Large intestine (tissue), 3 donors: ENCODE results near the gene IGSF9B. TPM values are rescaled to one million over a fixed set of nuclear protein-coding genes. Genes with fewer than 3 reads are reported as not detected.

Source experiments
- DNase-seq, 2 donors: peaks; one replicate each; pipeline versions ENCODE4 v3.0.0 to v3.0.0-alpha.2; 2013
- H3K27ac ChIP-seq: one replicate; pipeline ENCODE4 v1.5.1; 2013; ENCODE audit warnings: low read length
- H3K27me3 ChIP-seq: 2 replicates; pipeline ENCODE4 v1.6.1; 2013; ENCODE audit warnings: low read length; ENCODE audit not compliant: control insufficient read depth, insufficient read depth
- H3K36me3 ChIP-seq: 2 replicates; pipeline ENCODE4 v1.6.1; 2013; ENCODE audit warnings: low read length; ENCODE audit not compliant: control insufficient read depth, insufficient read depth
- H3K4me1 ChIP-seq: one replicate; pipeline ENCODE4 v1.6.1; 2013; ENCODE audit warnings: low read length; ENCODE audit not compliant: control insufficient read depth, insufficient read depth
- H3K4me3 ChIP-seq: one replicate; pipeline ENCODE4 v1.5.1; 2013; ENCODE audit warnings: low read length
- H3K9me3 ChIP-seq: one replicate; pipeline ENCODE4 v1.6.1; 2013; ENCODE audit warnings: mild to moderate bottlenecking, low read depth, low read length, moderate library complexity; ENCODE audit not compliant: control insufficient read depth
- WGBS: methylation state at CpG from one replicate; pipeline ENCODE4 v1.1.5; 2013; ENCODE audit warnings: low lambda C conversion rate; ENCODE audit not compliant: insufficient coverage; 5-methylcytosine and 5-hydroxymethylcytosine counted together
- polyA plus RNA-seq: library from polyadenylated mRNA; unstranded; fragments of 120-200 nt; gene quantifications from one replicate; pipeline ENCODE4 v1.2.1, GENCODE V29; 2013

Gene IGSF9B
- polyA plus RNA-seq, 1 donor = 9.0 TPM

DNA sequence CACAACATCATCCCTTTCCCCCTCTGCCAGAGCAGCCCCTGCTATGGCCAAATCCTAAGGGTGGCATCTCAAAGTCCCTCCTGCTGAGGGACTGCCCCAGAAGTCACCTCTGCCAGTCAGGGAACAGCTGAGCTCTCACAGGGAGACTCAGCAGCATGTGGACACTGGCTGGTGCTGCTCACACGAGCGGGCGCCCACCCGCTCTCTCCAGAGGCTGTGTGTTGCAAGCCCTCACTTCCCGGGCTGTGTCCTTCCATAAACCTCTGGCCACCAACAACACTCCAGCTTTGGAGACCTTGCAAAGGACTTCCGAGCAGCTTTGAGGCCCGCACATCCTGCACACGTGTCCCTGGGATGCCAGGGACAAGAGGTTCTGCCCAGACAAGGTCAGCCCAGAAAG lies 2.8 kb downstream of the IGSF9B start:
- Histone ChIP-seq H3K4me3 (no peak overlapping the region), H3K4me1 (peaks cover 10% of the 10 kb centered on the region), H3K9me3 (no peaks in the 10 kb centered on the region), H3K27me3 (peaks cover 85% of the 10 kb centered on the region), H3K36me3 (no peaks in the 10 kb centered on the region), H3K27ac (no peak overlapping the region)
- WGBS = no CpG with 5 or more reads among the region's 8 CpGs
- DNase-seq = no peak

- no CpG with 5 or more reads among the region's 5 CpGs for whole genome bisulfite sequencing
- Histone ChIP-seq H3K27me3 (peaks cover 85% of the 10 kb centered on the region), H3K4me3 (no peak overlapping the region), H3K9me3 (no peaks in the 10 kb centered on the region), H3K36me3 (no peaks in the 10 kb centered on the region), H3K4me1 (peaks cover 12% of the 10 kb centered on the region), H3K27ac (no peak overlapping the region)
- no peak for DNase-seq
Observed at GRCh38 chr11:133953547-133953946, 3.2 kb downstream of the IGSF9B start.

- Histone ChIP-seq H3K27ac (no peak overlapping the region), H3K4me1 (peaks cover 8% of the 10 kb centered on the region), H3K9me3 (no peaks in the 10 kb centered on the region), H3K4me3 (no peak overlapping the region), H3K36me3 (no peaks in the 10 kb centered on the region), H3K27me3 (peaks cover 85% of the 10 kb centered on the region)
- no peak for DNase-seq
- no CpG with 5 or more reads among the region's 10 CpGs for WGBS
Observed at GRCh38 chr11:133952199-133953190, 4.3 kb downstream of the IGSF9B start.

GRCh38 chr11:133951327-133952198 lies 5.2 kb downstream of the IGSF9B start:
- no peaks in the 10 kb centered on the region for H3K36me3 ChIP-seq
- no CpG with 5 or more reads among the region's 32 CpGs for WGBS
- peaks cover 89% of the 10 kb centered on the region for H3K27me3 ChIP-seq
- no peaks in the 10 kb centered on the region for H3K9me3 ChIP-seq
- H3K27ac ChIP-seq = peak overlapping the region; percentile 52
- peaks cover 6% of the 10 kb centered on the region for H3K4me1 ChIP-seq
- no peak for DNase-seq
- peak overlapping the region; percentile 18 for H3K4me3 ChIP-seq

- H3K27me3 ChIP-seq = peaks cover 90% of the 10 kb centered on the region
- peak overlapping the region; percentile 52 for H3K27ac ChIP-seq
- H3K36me3 ChIP-seq = no peaks in the 10 kb centered on the region
- peak overlapping the region; percentile 18 for H3K4me3 ChIP-seq
- peaks cover 6% of the 10 kb centered on the region for H3K4me1 ChIP-seq
- DNase-seq = no peak
- no CpG with 5 or more reads among the region's 17 CpGs for WGBS
- peaks cover 2% of the 10 kb centered on the region for H3K9me3 ChIP-seq
Observed at GRCh38 chr11:133950874-133951326, 5.9 kb downstream of the IGSF9B start.

GRCh38 chr11:133950421-133950820 lies 6.3 kb downstream of the IGSF9B start:
- no peaks in the 10 kb centered on the region for H3K36me3 ChIP-seq
- H3K4me1 ChIP-seq = peaks cover 6% of the 10 kb centered on the region
- no peak overlapping the region for H3K27ac ChIP-seq
- DNase-seq = no peak
- H3K9me3 ChIP-seq = peaks cover 2% of the 10 kb centered on the region
- WGBS = no CpG with 5 or more reads among the region's 12 CpGs
- H3K4me3 ChIP-seq = no peak overlapping the region
- H3K27me3 ChIP-seq = peaks cover 87% of the 10 kb centered on the region

- no peak for DNase-seq
- H3K9me3 ChIP-seq = peaks cover 2% of the 10 kb centered on the region
- H3K4me1 ChIP-seq = peaks cover 6% of the 10 kb centered on the region
- no peaks in the 10 kb centered on the region for H3K36me3 ChIP-seq
- peaks cover 74% of the 10 kb centered on the region for H3K27me3 ChIP-seq
- 100% methylated on average over 2 of the region's 6 CpGs for WGBS
- H3K27ac ChIP-seq = no peak overlapping the region
- H3K4me3 ChIP-seq = no peak overlapping the region
Observed at GRCh38 chr11:133949129-133949528, 7.6 kb downstream of the IGSF9B start.

DNA sequence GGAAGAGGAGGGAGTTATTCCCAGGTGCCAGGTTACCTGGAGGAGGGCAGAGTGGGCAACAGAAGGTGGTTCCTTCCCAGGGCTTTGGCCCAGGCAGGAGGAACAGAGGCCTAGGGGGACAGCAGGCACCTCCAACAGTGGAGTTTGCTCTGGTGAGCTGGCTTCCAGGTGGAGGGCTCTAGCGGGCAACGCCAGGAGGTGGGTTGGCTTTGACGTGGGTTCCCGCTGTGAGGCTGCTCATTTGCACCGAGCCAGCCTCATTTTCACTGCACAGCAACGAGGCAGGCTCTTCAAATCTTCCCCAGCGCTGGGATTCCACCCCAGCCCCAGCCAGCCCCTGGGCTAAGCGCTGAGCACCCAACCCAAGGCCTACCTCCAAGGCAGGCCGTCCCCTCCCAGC lies 8.1 kb downstream of the IGSF9B start:
- Histone ChIP-seq H3K9me3 (peaks cover 2% of the 10 kb centered on the region), H3K27me3 (peaks cover 70% of the 10 kb centered on the region), H3K27ac (peak overlapping the region; percentile 29), H3K36me3 (no peaks in the 10 kb centered on the region), H3K4me1 (peaks cover 6% of the 10 kb centered on the region), H3K4me3 (no peak overlapping the region)
- no CpG with 5 or more reads among the region's 9 CpGs for WGBS
- DNase-seq = no peak

- peak overlapping the region; percentile 24 for H3K27ac ChIP-seq
- peaks cover 57% of the 10 kb centered on the region for H3K27me3 ChIP-seq
- H3K9me3 ChIP-seq = peaks cover 2% of the 10 kb centered on the region
- no peak overlapping the region for H3K4me3 ChIP-seq
- H3K4me1 ChIP-seq = peaks cover 6% of the 10 kb centered on the region
- no peak for DNase-seq
- WGBS = 60% methylated on average over 1 of the region's 11 CpGs
- H3K36me3 ChIP-seq = no peaks in the 10 kb centered on the region
Observed at GRCh38 chr11:133947321-133947756, 9.4 kb downstream of the IGSF9B start.
